NB4 (cell line): ENCODE results near the gene AP5S1.

Source experiments
- MYC ChIP-seq: IDR thresholded peaks from 2 replicates; pipeline ENCODE4 v1.6.1; 2011; ENCODE audit warnings: low read depth, low read length
- POLR2A ChIP-seq: IDR thresholded peaks from 2 replicates; pipeline ENCODE4 v1.6.1; 2011; ENCODE audit warnings: mild to moderate bottlenecking; ENCODE audit not compliant: insufficient read length; ENCODE audit errors: extremely low read depth
- TF ChIP-seq, protein P1 (sequence below): IDR thresholded peaks from one replicate; pipeline ENCODE4 v1.5.1; 2012; ENCODE audit warnings: low read depth, low read length
- TF ChIP-seq, protein P2 (sequence below): IDR thresholded peaks from 2 replicates; pipeline ENCODE4 v1.6.1; 2011; ENCODE audit warnings: low read depth, low read length

DNA sequence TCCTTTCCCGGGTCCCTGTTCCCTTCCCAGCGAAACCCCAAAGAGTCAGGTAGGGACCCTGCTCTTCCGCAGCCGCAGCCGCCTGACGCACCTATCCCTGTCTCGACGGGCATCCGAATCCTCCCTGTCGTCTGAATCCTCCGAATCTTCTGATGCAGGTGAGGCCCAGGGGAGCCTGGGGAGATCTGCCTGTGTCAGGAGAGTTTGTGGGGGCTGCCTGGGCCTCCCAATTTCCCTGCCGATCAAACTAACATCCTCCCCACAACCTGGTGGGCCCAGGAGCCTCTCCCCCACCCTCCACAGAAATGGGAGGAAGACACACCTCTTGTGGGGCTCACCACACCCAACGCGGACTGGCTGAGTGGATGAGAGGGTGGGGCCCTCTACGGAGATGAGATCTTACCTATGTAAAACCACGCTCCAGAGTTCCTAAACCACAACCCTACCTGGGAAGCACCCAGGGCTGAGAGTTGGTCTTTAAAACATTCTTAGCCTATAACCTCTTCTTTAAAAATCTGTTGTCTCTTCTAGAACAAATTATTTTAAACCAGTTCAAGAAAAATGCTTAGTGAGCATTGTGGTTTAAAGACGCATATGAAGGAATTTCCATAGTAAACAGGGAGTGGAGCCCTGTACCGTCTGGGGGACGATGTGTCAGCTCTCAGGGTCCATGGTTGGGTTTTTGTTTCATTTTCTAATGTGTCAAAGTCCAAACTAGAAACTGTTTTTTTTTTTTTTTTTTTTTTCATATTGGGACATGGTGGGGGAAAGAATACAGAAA is 22.6 kb upstream of the AP5S1 start:
- TF ChIP-seq, protein P1, sequence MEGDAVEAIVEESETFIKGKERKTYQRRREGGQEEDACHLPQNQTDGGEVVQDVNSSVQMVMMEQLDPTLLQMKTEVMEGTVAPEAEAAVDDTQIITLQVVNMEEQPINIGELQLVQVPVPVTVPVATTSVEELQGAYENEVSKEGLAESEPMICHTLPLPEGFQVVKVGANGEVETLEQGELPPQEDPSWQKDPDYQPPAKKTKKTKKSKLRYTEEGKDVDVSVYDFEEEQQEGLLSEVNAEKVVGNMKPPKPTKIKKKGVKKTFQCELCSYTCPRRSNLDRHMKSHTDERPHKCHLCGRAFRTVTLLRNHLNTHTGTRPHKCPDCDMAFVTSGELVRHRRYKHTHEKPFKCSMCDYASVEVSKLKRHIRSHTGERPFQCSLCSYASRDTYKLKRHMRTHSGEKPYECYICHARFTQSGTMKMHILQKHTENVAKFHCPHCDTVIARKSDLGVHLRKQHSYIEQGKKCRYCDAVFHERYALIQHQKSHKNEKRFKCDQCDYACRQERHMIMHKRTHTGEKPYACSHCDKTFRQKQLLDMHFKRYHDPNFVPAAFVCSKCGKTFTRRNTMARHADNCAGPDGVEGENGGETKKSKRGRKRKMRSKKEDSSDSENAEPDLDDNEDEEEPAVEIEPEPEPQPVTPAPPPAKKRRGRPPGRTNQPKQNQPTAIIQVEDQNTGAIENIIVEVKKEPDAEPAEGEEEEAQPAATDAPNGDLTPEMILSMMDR, result no peak
- TF ChIP-seq POLR2A (no peak), MYC (no peak)
- TF ChIP-seq, protein P2, sequence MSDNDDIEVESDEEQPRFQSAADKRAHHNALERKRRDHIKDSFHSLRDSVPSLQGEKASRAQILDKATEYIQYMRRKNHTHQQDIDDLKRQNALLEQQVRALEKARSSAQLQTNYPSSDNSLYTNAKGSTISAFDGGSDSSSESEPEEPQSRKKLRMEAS, result no peak
